OCI-LY1 (cell line): ENCODE measurements around the gene TEX30.

Source experiments
- CTCF ChIP-seq: fragments of 200-600 bp; sonication (generic), shearing (Covaris generic); IDR thresholded peaks from 2 replicates; pipeline ENCODE4 v1.5.1; 2017; ENCODE audit warnings: mild to moderate bottlenecking, antibody characterized with exemption, low read length, moderate library complexity, mixed read lengths
- EZH2 ChIP-seq: fragments of 200-600 bp; sonication (generic), shearing (Covaris generic); IDR thresholded peaks from 2 replicates; pipeline ENCODE4 v1.8.0; 2017; ENCODE audit warnings: borderline replicate concordance, mixed run types, mild to moderate bottlenecking, antibody characterized with exemption, low read length, moderate library complexity, mixed read lengths

GRCh38 chr13:102758842-102759241, 14.7 kb downstream of the TEX30 start:
- TF ChIP-seq CTCF (no peak), EZH2 (no peak)
